ENCODE measurements around the gene GIT1.

GIT1 gene

GRCh38 chr17:29567304-29567553, 22.2 kb downstream of the GIT1 start:
- TF ChIP-seq CTCF (IDR thresholded peaks at IDR 0.05; ENCODE audit: extremely low read depth, missing control alignments) = no peak
- DNase-seq (ENCODE audit: low spot score) = peak; percentile 62

GRCh38 chr17:29566473-29567303, 22.8 kb downstream of the GIT1 start, which contains the start of gene ABHD15:
TSS of gene ABHD15 (minus strand) at chr17:29567037. CDS start at chr17:29566966, 71 bp downstream.
- TF ChIP-seq CTCF (IDR thresholded peaks at IDR 0.05; ENCODE audit: extremely low read depth, missing control alignments) = no peak
- peak; percentile 86 for DNase-seq (ENCODE audit: low spot score)

- TF ChIP-seq CTCF (IDR thresholded peaks at IDR 0.05; ENCODE audit: extremely low read depth, missing control alignments) = no peak
- peak; percentile 74 for DNase-seq (ENCODE audit: low spot score)
Measured at GRCh38 chr17:29565643-29566472, 23.6 kb downstream of the GIT1 start.

- no peak for DNase-seq (ENCODE audit: low spot score)
- TF ChIP-seq CTCF (IDR thresholded peaks at IDR 0.05; ENCODE audit: extremely low read depth, missing control alignments) = no peak
Measured at GRCh38 chr17:29563816-29564215, 25.6 kb downstream of the GIT1 start.

- no peak for TF ChIP-seq CTCF (IDR thresholded peaks at IDR 0.05; ENCODE audit: extremely low read depth, missing control alignments)
- no peak for DNase-seq (ENCODE audit: low spot score)
Measured at GRCh38 chr17:29562615-29563014, 26.8 kb downstream of the GIT1 start.

GRCh38 chr17:29561554-29562517, 27.6 kb downstream of the GIT1 start:
- no peak for DNase-seq (ENCODE audit: low spot score)
- TF ChIP-seq CTCF (IDR thresholded peaks at IDR 0.05; ENCODE audit: extremely low read depth, missing control alignments) = no peak
